HG02571 (cell line): ENCODE measurements around the gene PLXND1.
"Not testable (repeated sequence)": the region's sequence is repeated elsewhere in the genome, so short reads cannot be mapped to it uniquely, and the experiment has no call there.

Source experiments
- ATAC-seq: cut with Tn5 transposase; IDR thresholded peaks from one replicate; pipeline ENCODE4 v1.9.1; 2021; ENCODE audit warnings: mild to moderate bottlenecking, moderate library complexity; ENCODE audit not compliant: unreplicated experiment

PLXND1 gene

DNA sequence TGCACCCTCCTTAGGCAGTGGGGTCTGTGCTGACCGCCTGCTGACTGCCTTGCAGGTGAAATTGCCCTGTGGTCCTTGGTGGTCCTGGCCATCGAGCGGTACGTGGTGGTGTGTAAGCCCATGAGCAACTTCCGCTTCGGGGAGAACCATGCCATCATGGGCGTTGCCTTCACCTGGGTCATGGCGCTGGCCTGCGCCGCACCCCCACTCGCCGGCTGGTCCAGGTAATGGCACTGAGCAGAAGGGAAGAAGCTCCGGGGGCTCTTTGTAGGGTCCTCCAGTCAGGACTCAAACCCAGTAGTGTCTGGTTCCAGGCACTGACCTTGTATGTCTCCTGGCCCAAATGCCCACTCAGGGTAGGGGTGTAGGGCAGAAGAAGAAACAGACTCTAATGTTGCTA, 75.7 kb downstream of the PLXND1 start:
- ATAC-seq: no peak

DNA sequence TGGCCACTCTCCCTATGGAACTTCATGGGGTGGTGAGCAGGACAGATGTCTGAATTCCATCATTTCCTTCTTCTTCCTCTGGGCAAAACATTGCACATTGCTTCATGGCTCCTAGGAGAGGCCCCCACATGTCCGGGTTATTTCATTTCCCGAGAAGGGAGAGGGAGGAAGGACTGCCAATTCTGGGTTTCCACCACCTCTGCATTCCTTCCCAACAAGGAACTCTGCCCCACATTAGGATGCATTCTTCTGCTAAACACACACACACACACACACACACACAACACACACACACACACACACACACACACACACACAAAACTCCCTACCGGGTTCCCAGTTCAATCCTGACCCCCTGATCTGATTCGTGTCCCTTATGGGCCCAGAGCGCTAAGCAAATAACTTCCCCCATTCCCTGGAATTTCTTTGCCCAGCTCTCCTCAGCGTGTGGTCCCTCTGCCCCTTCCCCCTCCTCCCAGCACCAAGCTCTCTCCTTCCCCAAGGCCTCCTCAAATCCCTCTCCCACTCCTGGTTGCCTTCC, 76.2 kb downstream of the PLXND1 start:
- no peak for ATAC-seq

GRCh38 chr3:129529436-129530210, 76.9 kb downstream of the PLXND1 start:
- no peak for ATAC-seq

- ATAC-seq: no peak
Observed at GRCh38 chr3:129528589-129529100, 77.8 kb downstream of the PLXND1 start, which contains the start of gene RHO. TSS of gene RHO (plus strand) at chr3:129528639. CDS start at chr3:129528734, 95 bp downstream.

DNA sequence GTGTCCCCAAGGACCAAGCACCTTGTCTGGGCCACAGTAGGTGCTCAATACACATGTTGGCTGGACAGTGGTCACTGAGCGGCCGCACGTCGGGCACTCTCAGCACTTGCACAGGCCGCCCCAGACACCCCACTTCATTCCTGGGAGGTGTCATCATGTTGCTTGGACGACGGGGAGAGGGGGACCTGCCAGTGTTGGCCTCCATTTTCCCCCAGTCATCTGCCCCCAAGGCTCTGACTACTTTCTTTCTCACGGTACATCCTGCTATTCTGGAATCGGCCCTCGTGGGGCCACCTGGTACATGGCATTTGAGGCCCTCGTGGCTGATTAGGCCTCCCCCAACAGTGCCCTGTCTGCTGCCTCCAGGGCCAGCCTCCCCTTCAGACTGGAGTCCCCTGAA, 79.2 kb downstream of the PLXND1 start:
- no peak for ATAC-seq

DNA sequence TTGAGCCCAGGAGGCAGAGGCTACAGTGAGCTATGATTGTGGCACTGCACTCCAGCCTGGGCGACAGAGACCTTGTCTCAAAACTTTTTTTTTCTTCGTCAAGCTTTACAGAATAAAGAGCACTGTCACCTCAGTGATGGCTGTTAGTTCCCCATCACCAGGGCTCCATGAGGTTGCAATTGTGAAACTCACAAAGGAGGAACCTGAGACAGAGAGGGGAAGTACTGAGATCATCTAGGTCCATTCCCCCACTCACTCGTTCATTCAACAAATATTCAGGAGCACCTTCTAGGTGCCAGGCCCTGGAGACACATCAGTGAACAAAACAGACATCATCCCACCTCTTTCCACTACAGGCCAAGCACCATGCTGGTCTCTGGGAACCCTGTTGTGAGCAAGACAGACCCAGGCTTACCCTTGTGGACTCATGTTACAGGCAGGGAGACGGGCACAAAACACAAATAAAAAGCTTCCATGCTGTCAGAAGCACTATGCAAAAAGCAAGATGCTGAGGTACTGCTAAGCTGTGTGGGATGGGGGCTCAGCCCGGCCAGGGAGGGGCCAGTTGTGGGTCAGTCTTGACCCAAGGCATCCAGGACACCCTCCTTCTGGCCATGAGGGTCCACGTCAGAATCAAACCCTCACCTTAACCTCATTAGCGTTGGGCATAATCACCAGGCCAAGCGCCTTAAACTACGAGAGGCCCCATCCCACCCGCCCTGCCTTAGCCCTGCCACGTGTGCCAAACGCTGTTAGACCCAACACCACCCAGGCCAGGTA, 80.2 kb downstream of the PLXND1 start:
- ATAC-seq: peak; percentile 77

- no peak for ATAC-seq
Observed at GRCh38 chr3:129525341-129525968, 81.0 kb downstream of the PLXND1 start.

DNA sequence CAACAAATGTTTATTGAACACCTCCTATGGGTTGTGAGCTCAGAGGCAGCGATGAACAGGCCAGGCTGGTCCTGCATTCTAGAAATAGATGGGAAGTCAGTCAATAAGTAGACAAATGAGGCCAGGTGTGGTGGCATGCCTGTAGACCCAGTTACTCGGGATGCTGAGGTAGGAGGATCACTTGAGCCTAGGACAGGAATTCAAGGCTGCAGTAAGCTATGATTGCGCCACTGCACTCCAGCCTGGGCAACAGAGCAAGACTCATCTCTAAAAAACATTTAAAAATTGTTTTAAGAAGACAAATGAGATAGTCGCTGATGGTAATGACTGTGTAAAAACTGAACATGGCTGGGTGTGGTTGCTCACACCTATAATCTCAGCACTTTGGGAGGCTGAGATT, 82.4 kb downstream of the PLXND1 start:
- ATAC-seq: no peak

DNA sequence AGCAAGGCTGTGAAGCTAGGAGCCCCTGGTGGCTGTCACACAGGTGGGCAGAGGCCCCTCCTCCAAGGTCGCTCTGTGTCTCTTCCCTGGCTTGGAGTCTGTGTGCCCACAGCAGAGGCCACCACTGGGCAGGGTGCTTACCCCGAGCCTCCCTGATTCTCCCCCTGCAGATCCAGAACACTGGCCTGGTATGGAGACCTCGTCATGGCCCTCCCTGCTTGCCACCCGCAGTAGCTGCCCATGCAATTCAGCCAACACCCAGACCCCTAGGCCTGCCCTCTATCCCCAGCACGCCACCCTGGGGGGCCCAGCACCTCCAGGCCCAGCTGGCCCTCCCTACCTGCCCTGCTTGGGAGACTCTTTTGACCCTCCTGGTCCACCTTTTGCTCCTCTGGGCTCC, 83.5 kb downstream of the PLXND1 start:
- ATAC-seq: no peak

DNA sequence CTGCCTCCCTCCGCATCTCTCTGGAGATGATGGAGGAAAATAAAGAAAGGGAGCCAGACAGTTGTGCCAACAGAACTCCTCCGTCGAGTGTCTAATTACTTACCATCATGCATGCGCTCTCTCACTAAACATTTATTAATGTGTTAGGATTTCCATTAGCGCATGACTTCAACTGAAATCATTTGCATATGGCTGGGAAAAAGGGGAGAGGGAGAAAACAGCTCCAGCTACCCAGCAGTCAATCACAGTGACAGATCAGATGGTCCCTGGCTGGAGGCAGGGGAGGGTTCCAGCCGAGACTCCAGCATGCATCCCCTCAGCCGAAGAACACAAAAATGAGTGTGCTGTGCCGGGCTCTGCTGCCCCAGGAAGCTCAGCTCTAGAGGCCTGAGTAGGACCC, 84.9 kb downstream of the PLXND1 start:
- no peak for ATAC-seq

GRCh38 chr3:129520960-129521359, 85.5 kb downstream of the PLXND1 start:
- no peak for ATAC-seq

DNA sequence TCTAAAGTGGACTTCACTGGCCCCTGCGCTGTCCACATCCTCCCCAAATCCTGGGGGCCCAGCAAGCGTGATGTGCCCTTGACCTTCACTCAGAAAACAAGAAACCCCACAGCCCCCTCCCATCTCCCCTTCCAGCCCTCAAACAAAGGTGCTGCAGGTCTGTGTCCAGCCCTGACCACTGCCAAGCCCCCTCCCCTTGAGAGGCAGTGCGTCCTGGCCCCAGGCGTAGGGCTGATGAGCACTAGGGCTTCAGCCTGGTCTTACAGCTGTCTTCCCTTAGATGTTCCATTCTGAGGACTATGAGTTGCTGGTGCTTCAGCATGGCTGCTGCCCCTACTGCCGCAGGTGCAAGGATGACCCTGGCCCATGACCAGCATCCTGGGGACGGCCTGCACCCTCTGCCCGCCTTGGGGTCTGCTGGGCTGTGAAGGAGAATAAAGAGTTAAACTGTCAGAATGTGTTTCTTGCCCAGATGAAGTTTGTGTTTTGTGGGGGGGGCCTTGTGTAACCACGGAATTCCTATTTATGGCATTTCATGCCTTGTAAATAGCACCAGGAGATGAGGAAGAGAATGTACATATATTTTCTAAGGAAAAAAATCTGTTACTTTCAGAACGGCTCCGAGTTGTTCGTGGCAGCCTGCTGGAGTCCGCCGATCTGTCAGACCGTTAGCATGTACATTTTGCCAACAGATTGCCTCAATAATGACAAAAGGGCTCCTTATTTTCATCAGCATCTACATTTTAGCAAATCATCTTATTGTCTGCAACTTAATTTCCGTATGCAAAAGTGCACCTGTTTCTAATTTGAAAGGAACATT, 86.4 kb downstream of the PLXND1 start:
- no peak for ATAC-seq

GRCh38 chr3:129519449-129519848, 87.0 kb downstream of the PLXND1 start:
- no peak for ATAC-seq

DNA sequence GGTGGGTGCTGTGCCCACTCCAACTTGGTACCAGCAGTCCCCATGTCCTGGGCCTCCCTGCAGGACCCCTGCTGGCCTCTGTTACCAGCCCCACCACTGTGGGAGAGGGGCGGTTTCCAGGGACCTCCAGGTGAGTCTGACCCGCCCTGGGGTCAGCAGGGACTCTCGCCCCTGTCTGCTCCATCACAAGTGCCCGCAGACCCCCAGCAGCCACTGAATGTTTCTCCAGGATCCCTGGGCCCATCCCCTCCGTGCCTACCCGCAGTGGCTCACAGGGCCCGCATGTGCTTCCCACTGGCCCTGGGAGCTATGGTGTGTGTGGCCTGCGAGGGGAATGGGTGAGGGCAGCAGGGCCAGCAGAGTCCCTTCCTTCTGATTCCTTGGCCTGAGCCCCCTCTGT, 87.9 kb downstream of the PLXND1 start:
- ATAC-seq: no peak

DNA sequence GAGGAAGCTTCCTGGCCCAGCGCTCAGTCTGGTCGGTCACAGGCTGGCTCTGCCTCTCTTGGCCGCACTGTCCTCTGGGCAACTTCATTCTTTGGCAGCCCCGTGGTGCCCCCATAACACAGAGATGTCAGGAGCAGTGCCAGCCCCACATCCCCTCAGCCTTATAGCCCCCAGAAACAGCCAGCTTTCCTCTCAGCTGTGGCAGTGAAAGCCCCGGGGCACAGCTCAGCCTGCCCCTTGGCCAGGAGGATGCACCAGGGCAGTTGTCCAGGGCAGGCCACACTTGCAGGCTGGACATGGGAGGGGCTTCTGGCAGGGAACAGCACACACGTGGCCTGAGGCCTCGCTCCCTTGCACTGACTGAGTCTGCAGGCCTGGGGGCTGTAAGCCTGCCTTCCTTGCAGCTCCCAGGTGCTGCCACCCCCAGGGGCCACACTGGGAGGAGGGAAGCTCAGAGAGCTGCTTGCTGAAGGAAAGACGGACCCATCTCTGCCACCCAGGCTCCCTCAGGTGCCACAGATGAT, 88.4 kb downstream of the PLXND1 start:
- no peak for ATAC-seq

DNA sequence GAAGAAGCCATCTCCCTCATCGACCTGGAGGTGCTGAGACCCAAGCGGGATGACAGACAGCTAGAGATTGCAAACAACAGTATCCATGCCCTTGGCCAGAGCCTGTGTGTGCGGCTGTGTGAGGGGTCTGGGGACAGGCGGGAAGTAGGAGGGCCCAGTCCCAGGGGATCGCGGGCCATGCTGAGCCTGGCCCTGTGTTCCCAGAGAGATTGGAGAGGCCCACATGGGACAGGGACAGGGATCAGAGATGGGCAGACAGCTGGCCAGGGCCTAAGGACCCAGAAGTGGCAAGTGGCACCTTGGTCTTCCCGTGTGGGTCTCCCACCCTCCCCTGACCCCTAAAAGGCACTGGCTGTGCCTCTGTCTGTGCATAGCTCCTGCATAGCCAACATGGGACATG, 89.0 kb downstream of the PLXND1 start:
- ATAC-seq: no peak

GRCh38 chr3:129515821-129516432, 90.5 kb downstream of the PLXND1 start:
- ATAC-seq: not testable (repeated sequence)

DNA sequence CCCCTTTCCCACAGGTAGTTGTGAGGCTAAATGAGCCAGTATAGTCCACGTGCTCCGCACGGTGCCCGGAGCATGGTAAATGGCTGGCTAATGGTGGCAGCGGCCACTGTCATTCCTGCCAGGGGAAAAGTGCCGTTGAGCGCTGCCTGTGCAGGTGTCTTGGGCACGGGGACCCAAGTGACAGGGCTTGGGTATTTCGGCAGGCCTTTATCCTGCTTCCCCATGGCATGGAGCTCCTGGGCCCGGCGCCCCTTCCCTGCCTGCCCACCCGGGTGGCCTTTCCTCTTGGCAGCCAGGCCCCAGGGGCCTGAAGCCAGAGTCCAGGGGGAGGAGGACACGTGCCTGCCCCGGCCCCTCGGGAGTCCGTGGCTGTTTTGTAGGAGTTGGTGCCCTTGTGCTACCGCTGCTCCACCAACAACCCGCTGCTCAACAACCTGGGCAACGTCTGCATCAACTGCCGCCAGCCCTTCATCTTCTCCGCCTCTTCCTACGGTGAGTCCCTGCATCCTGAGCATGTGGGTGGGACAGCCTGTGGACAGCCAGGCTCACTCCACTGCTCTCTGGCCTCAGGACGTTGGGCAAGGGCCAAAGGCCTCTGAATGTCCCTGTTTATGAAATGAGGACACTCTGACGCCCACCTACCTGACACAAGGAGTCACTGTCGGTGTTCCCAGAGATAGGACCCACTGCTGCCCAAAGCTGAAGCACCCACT, 91.2 kb downstream of the PLXND1 start:
- ATAC-seq: not testable (repeated sequence)

- ATAC-seq: no peak
Observed at GRCh38 chr3:129514563-129514962, 91.9 kb downstream of the PLXND1 start.
